22Rv1 (cell line): ENCODE results near the gene ATP8B4.

Source experiments
- CTCF ChIP-seq: fragments of 450-650 bp; IDR thresholded peaks from 2 replicates; pipeline ENCODE4 v1.5.1; 2017; ENCODE audit warnings: mild to moderate bottlenecking
- ZFX ChIP-seq: fragments of 450-650 bp; IDR thresholded peaks from 2 replicates; pipeline ENCODE4 v1.6.1; 2017; ENCODE audit warnings: antibody characterized with exemption, borderline replicate concordance

- TF ChIP-seq CTCF (no peak), ZFX (no peak)
Observed at GRCh38 chr15:49887659-49888322, 231.2 kb downstream of the ATP8B4 start.
